Inflammatory macrophage (primary cell): Measurements from ENCODE around the gene MYCL.

Experiments
- DNase-seq, 2 donors: peaks; one replicate each; pipeline ENCODE4 v3.0.0-alpha.2; 2020 to 2022

Gene MYCL

DNA sequence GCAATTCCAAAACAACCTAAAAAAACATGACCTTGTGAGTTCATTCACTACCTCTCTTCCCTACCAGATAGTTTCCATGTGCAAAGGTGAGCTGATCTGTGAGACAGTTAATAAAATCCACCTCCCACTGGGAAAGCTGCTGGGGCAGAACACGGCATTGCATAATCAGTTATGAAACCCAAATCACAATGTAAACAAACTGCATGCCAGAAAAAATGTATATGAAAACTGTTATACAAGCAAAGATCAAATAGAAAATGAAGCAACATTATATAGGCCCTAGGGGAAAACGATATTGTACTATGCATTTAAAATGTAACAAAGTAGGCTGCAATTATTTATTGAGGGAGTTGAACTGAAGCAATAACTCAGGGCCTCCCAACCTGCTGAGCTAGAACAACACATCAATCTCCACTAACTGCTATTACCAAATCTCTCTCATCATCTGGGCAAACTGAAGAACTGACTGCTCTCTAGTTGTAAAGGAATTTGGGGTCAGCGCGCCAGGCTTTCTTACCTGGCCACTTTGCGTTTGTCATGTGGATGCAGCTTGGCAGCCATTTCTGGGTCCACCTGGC lies 49.4 kb downstream of the MYCL start:
- DNase-seq, result no peak

GRCh38 chr1:39850606-39851216 lies 51.0 kb downstream of the MYCL start:
- DNase-seq, result no peak

- no peak for DNase-seq
These were observed 52.5 kb downstream of the MYCL start for GRCh38 chr1:39849203-39849602.

DNA sequence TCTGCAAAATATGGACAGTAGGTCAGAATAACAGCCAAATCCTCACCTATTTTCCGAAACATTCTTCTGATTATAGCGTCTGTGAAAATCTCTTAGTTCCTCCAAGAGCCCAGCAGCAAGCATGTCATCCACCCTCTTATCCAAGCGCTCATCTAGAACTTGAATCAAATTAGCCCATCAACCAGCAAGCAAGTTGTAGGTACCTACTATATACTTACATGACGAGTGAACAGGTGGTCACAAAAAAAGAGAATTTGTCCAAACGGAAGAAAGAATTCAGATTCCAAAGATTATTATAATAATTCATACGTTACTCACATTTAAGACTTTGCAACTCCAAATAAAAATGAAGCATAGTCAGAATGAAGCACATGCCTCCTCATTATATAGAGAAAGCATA lies 53.8 kb downstream of the MYCL start:
- DNase-seq, result no peak

GRCh38 chr1:39846796-39847195 lies 54.9 kb downstream of the MYCL start:
- no peak for DNase-seq

DNA sequence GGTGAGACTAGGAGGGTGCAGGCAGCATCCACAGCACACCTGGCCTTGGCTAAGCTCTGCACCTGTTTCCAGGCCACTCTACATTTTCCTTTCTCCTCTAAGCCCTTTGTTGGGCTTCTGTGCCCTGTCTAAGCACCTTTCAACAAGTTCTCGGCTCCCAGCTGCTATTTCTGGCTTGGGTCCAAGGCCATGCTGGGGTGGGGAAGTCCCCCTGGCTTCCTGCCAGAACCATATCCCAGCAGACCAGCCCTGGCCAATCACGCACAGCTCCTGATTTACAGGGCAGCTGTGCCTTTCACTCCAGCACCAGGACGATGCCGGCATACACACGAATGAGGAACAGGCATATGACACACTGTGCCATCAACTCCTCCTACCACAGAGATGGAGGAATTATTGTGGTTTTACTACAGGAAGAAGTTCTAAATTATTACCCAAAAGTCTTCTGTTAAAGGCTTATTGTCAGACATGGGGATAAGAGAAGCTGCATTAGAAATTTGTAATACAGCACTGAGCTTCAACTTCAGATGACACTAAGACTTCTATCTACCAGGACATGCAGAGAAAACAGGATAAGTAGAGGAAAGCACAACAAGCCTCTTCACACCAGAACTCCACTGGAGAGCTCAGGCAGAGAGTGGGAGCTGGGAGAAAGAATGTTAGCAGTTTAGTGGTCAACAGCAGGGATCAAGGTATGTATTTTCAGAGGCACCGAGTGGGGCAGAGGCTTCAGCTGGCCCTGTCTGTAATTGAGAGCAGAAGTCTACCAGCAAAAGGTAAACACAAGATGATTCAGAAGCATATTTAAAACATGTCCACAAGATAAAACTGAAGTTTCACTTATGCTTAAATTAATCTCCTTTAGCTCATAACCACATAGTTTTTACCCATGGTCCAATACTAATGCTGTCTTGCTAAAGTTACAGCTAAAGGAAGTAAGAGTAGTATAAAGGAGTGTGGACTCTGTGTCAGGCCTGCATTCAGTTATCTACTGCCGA lies 55.8 kb downstream of the MYCL start:
- peak; percentile 97 to 98 for DNase-seq
